ENCODE data around the gene SNAP91. TPM values are rescaled to one million over a fixed set of nuclear protein-coding genes. Genes with fewer than 3 reads are reported as not detected.

Gene SNAP91
- total RNA-seq, 1 donor from 2014 or later = 0.40 TPM

- Mint-ChIP-seq H3K4me3 (no peak overlapping the region), H3K9me3 (peaks cover 4% of the 10 kb centered on the region), H3K27me3 (ENCODE audit: low read depth) (peaks cover 28% of the 10 kb centered on the region), H3K36me3 (no peaks in the 10 kb centered on the region), H3K27ac (no peak overlapping the region), H3K4me1 (no peaks in the 10 kb centered on the region)
- TF ChIP-seq CTCF (IDR thresholded peaks at IDR 0.05; ENCODE audit: unreplicated experiment) = no peak
- DNase-seq (ENCODE audit: low spot score in 2 of 2, unreplicated experiment in 2 of 2) = no peak
Measured at GRCh38 chr6:83536647-83537589, 172.0 kb downstream of the SNAP91 start.

- no peak overlapping the region for H3K27ac Mint-ChIP-seq
- peaks cover 30% of the 10 kb centered on the region for H3K27me3 Mint-ChIP-seq (ENCODE audit: low read depth)
- peak; percentile 85 for TF ChIP-seq CTCF (IDR thresholded peaks at IDR 0.05; ENCODE audit: unreplicated experiment)
- H3K9me3 Mint-ChIP-seq = peaks cover 3% of the 10 kb centered on the region
- DNase-seq (ENCODE audit: low spot score in 2 of 2, unreplicated experiment in 2 of 2) = peak in 1 of 2 experiments; percentile 50
- no peaks in the 10 kb centered on the region for H3K4me1 Mint-ChIP-seq
- H3K36me3 Mint-ChIP-seq = no peaks in the 10 kb centered on the region
- no peak overlapping the region for H3K4me3 Mint-ChIP-seq
Measured at GRCh38 chr6:83536034-83536646, 172.8 kb downstream of the SNAP91 start.

GRCh38 chr6:83518816-83519480, 190.0 kb downstream of the SNAP91 start:
- no peak overlapping the region for H3K27ac Mint-ChIP-seq
- H3K4me1 Mint-ChIP-seq = peaks cover 11% of the 10 kb centered on the region
- H3K9me3 Mint-ChIP-seq = peaks cover 3% of the 10 kb centered on the region
- peaks cover 14% of the 10 kb centered on the region for H3K36me3 Mint-ChIP-seq
- H3K4me3 Mint-ChIP-seq = no peak overlapping the region
- no peaks in the 10 kb centered on the region for H3K27me3 Mint-ChIP-seq (ENCODE audit: low read depth)
- no peak for TF ChIP-seq CTCF (IDR thresholded peaks at IDR 0.05; ENCODE audit: unreplicated experiment)
- DNase-seq (ENCODE audit: low spot score in 2 of 2, unreplicated experiment in 2 of 2) = no peak

GRCh38 chr6:83517500-83517899, 191.4 kb downstream of the SNAP91 start:
- Mint-ChIP-seq H3K4me3 (no peak overlapping the region), H3K9me3 (no peaks in the 10 kb centered on the region), H3K36me3 (peaks cover 2% of the 10 kb centered on the region), H3K27me3 (ENCODE audit: low read depth) (no peaks in the 10 kb centered on the region), H3K27ac (no peak overlapping the region), H3K4me1 (peaks cover 26% of the 10 kb centered on the region)
- DNase-seq (ENCODE audit: low spot score in 2 of 2, unreplicated experiment in 2 of 2) = no peak
- TF ChIP-seq CTCF (IDR thresholded peaks at IDR 0.05; ENCODE audit: unreplicated experiment) = no peak

GRCh38 chr6:83514866-83515466, 193.9 kb downstream of the SNAP91 start:
- TF ChIP-seq CTCF (IDR thresholded peaks at IDR 0.05; ENCODE audit: unreplicated experiment) = peak; percentile 88
- Mint-ChIP-seq H3K27ac (no peak overlapping the region), H3K4me1 (peaks cover 39% of the 10 kb centered on the region), H3K9me3 (no peaks in the 10 kb centered on the region), H3K27me3 (ENCODE audit: low read depth) (no peaks in the 10 kb centered on the region), H3K4me3 (no peak overlapping the region), H3K36me3 (peaks cover 2% of the 10 kb centered on the region)
- DNase-seq (ENCODE audit: low spot score in 2 of 2, unreplicated experiment in 2 of 2) = no peak
